HEK293 (cell line): ENCODE data around the gene BCL2L11.

Experiments
- CTCF ChIA-PET: fragments of 350-600 bp; formaldehyde crosslinking; extraction: SDS; loops from one replicate; lab custom pipeline; 2021; ENCODE audit warnings: antibody characterized with exemption; lab: Yijun Ruan, JAX
- POLR2A ChIA-PET: fragments of 300-600 bp; formaldehyde crosslinking; extraction: SDS; loops from one replicate; lab custom pipeline; 2020; ENCODE audit warnings: antibody characterized with exemption, inconsistent platforms; lab: Yijun Ruan, JAX
- H3K27ac ChIP-seq: fragments of 200-500 bp; sonication (Bioruptor generic); 2 replicates; pipeline ENCODE4 v1.5.1; 2014; ENCODE audit warnings: low read depth, low read length, control low read depth, inconsistent platforms; ENCODE audit errors: extremely low read depth
- H3K36me3 ChIP-seq, 2 experiments: fragments of 200-500 bp in 1 of 2; sonication (Bioruptor generic) in 1 of 2; 1 replicate in 1 of 2; 2 replicates in 1 of 2; pipeline ENCODE4 v1.5.1; 2014 to 2017; ENCODE audit warnings: inconsistent platforms in 2 of 2, low read length in 2 of 2; ENCODE audit not compliant: control insufficient read depth in 2 of 2, insufficient read depth in 1 of 2
- H3K4me1 ChIP-seq: fragments of 200-500 bp; sonication (Bioruptor generic); 2 replicates; pipeline ENCODE4 v1.5.1; 2014; ENCODE audit warnings: mild to moderate bottlenecking, low read length, inconsistent platforms; ENCODE audit not compliant: control insufficient read depth, insufficient read depth
- H3K4me3 ChIP-seq: 2 replicates; pipeline ENCODE4 v1.5.1; 2011; ENCODE audit warnings: low read depth, mild to moderate bottlenecking, control low read depth, low read length, moderate library complexity
- H3K9me3 ChIP-seq: fragments of 200-500 bp; sonication (Bioruptor generic); 2 replicates; pipeline ENCODE4 v1.5.1; 2014; ENCODE audit warnings: low read depth, low read length, inconsistent platforms; ENCODE audit not compliant: control insufficient read depth, insufficient read depth
- GLI2 ChIP-seq: fragments of 450-650 bp; formaldehyde crosslinking; IDR thresholded peaks from 2 replicates; pipeline ENCODE4; 2017; ENCODE audit warnings: missing biosample characterization, missing genetic modification characterization, low read depth, borderline replicate concordance
- KLF1 ChIP-seq: fragments of 450-650 bp; formaldehyde crosslinking; IDR thresholded peaks from 2 replicates; pipeline ENCODE4 v1.5.1; 2016; ENCODE audit warnings: missing biosample characterization, missing genetic modification characterization
- YY2 ChIP-seq: fragments of 450-650 bp; formaldehyde crosslinking; IDR thresholded peaks from 2 replicates; pipeline ENCODE4 v1.5.1; 2016; ENCODE audit warnings: missing biosample characterization, missing genetic modification characterization
- ZBTB20 ChIP-seq: fragments of 450-650 bp; formaldehyde crosslinking; IDR thresholded peaks from 2 replicates; pipeline ENCODE4 v1.5.1; 2016; ENCODE audit warnings: missing biosample characterization, missing genetic modification characterization
- ZNF146 ChIP-seq: fragments of 450-650 bp; formaldehyde crosslinking; IDR thresholded peaks from 2 replicates; pipeline ENCODE4 v1.5.1; 2016; ENCODE audit warnings: missing biosample characterization, missing genetic modification characterization
- ZNF16 ChIP-seq: fragments of 450-650 bp; formaldehyde crosslinking; IDR thresholded peaks from 2 replicates; pipeline ENCODE4 v1.5.1; 2016; ENCODE audit warnings: low read depth, missing biosample characterization, missing genetic modification characterization
- ZNF2 ChIP-seq: fragments of 450-650 bp; formaldehyde crosslinking; IDR thresholded peaks from 2 replicates; pipeline ENCODE4 v1.5.1; 2016; ENCODE audit warnings: missing biosample characterization, missing genetic modification characterization
- ZNF221 ChIP-seq: fragments of 450-650 bp; formaldehyde crosslinking; IDR thresholded peaks from 2 replicates; pipeline ENCODE4 v1.5.1; 2017; ENCODE audit warnings: missing biosample characterization, missing genetic modification characterization, borderline replicate concordance
- ZNF23 ChIP-seq: fragments of 450-650 bp; formaldehyde crosslinking; IDR thresholded peaks from 2 replicates; pipeline ENCODE4 v1.5.1; 2016; ENCODE audit warnings: missing biosample characterization, missing genetic modification characterization, borderline replicate concordance
- ZNF239 ChIP-seq: fragments of 450-650 bp; formaldehyde crosslinking; IDR thresholded peaks from 2 replicates; pipeline ENCODE4 v1.5.1; 2016; ENCODE audit warnings: missing biosample characterization, missing genetic modification characterization
- ZNF350 ChIP-seq: fragments of 450-650 bp; formaldehyde crosslinking; IDR thresholded peaks from 2 replicates; pipeline ENCODE4 v1.5.0; 2017; ENCODE audit warnings: missing biosample characterization, mild to moderate bottlenecking, missing genetic modification characterization
- ZNF529 ChIP-seq: fragments of 450-650 bp; formaldehyde crosslinking; IDR thresholded peaks from 2 replicates; pipeline ENCODE4 v1.5.1; 2017; ENCODE audit warnings: missing genetic modification characterization, missing biosample characterization; ENCODE audit not compliant: insufficient replicate concordance
- ZNF600 ChIP-seq: fragments of 450-650 bp; formaldehyde crosslinking; IDR thresholded peaks from 2 replicates; pipeline ENCODE4 v1.5.1; 2016; ENCODE audit warnings: missing biosample characterization, missing genetic modification characterization
- ZNF660 ChIP-seq: fragments of 450-650 bp; IDR thresholded peaks from 2 replicates; pipeline ENCODE4 v1.5.1; 2018; ENCODE audit warnings: missing biosample characterization, mild to moderate bottlenecking, missing genetic modification characterization
- ZNF664 ChIP-seq: fragments of 450-650 bp; formaldehyde crosslinking; IDR thresholded peaks from 2 replicates; pipeline ENCODE4 v1.5.1; 2016; ENCODE audit warnings: missing biosample characterization, missing genetic modification characterization
- ZXDB ChIP-seq: fragments of 450-650 bp; formaldehyde crosslinking; IDR thresholded peaks from 2 replicates; pipeline ENCODE4 v1.5.1; 2016; ENCODE audit warnings: missing biosample characterization, missing genetic modification characterization
- TF ChIP-seq, protein P1 (sequence below): fragments of 450-650 bp; formaldehyde crosslinking; IDR thresholded peaks from 2 replicates; pipeline ENCODE4 v1.5.1; 2016; ENCODE audit warnings: missing biosample characterization, missing genetic modification characterization
- TF ChIP-seq, protein P2 (sequence below): sonication (generic); formaldehyde crosslinking; IDR thresholded peaks from 2 replicates; pipeline ENCODE4 v1.8.1; 2022; ENCODE audit warnings: mild to moderate bottlenecking, moderate library complexity, missing genetic modification reagents
- TF ChIP-seq, protein P3 (sequence below): fragments of 450-650 bp; formaldehyde crosslinking; IDR thresholded peaks from 2 replicates; pipeline ENCODE4 v1.5.1; 2017; ENCODE audit warnings: missing biosample characterization, missing genetic modification characterization
- TF ChIP-seq, protein P4 (sequence below): fragments of 450-650 bp; formaldehyde crosslinking; IDR thresholded peaks from 2 replicates; pipeline ENCODE4 v1.5.0; 2017; ENCODE audit warnings: missing biosample characterization, missing genetic modification characterization, borderline replicate concordance
- TF ChIP-seq, protein P5 (sequence below): fragments of 450-650 bp; formaldehyde crosslinking; IDR thresholded peaks from 2 replicates; pipeline ENCODE4 v1.5.1; 2016; ENCODE audit warnings: missing biosample characterization, missing genetic modification characterization

The BCL2L11 gene

DNA sequence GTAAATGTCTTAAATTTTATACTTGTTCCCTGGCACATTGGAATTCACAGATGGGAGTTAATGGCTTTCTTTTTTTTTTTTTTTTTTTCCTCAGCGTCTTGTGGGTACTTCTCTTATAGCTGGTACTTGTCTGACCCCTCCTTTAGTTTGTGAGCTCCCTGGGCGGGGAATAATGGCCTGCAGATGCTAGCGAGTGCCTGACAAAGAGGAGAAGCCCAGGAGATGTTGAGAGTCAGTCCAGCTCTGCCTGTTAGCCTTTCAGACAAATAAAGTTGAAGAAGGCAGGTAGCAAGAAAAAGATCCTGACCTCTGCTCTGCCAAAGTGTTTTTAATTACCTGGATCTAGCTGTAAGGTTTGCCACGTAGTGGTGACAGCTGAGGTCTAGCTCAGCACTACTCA, 6.6 kb downstream of the BCL2L11 start:
- Histone ChIP-seq H3K27ac (no peak overlapping the region), H3K9me3 (no peaks in the 10 kb centered on the region), H3K4me1 (peaks cover 20% of the 10 kb centered on the region; the same call in 1 of the 2 replicates), H3K36me3 (peaks cover 59 to 80% of the 10 kb centered on the region in 2 experiments), H3K4me3 (no peak overlapping the region)
- CTCF ChIA-PET, result interaction anchor here (0.5 to 1.2 kb wide), 2 partner anchors 23 to 315 kb away, joined by 3 read pairs; no protein-coding TSS in a partner anchor
- peak; percentile 40; the same call in 1 of the 2 replicates for TF ChIP-seq ZBTB20 (tag by site-specific recombination)
- no peak for TF ChIP-seq ZNF23 (tag by site-specific recombination)
- TF ChIP-seq, protein P1, sequence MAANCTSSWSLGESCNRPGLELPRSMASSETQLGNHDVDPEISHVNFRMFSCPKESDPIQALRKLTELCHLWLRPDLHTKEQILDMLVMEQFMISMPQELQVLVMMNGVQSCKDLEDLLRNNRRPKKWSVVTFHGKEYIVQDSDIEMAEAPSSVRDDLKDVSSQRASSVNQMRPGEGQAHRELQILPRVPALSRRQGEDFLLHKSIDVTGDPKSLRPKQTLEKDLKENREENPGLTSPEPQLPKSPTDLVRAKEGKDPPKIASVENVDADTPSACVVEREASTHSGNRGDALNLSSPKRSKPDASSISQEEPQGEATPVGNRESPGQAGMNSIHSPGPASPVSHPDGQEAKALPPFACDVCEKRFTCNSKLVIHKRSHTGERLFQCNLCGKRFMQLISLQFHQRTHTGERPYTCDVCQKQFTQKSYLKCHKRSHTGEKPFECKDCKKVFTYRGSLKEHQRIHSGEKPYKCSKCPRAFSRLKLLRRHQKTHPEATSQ, result no peak
- TF ChIP-seq, all 188 proteins: peak for 1
- POLR2A ChIA-PET, result interaction anchor here (0.6 kb wide), 1 partner anchor 145 kb away, joined by 9 read pairs; no protein-coding TSS in a partner anchor

DNA sequence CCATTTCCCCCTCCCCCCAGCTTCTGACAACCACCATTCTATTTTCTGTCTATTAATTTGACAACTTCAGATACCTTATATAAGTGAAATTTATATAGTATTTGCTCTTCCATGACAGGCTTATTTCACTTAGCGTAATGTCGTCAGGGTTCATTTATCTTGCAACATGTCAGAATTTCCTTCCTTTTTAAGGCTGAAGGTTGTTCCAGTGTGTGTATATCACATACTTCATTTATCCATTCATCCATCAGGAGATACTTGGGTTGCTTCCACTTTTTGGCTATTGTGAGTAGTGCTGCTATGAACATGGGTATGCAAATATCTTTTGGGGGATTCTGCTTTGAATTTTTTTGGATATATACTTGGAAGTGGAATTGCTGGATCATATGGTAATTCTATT, 7.4 kb downstream of the BCL2L11 start:
- H3K27ac ChIP-seq, result no peak overlapping the region
- H3K4me3 ChIP-seq, result no peak overlapping the region
- TF ChIP-seq ZNF16 (tag by site-specific recombination) (no peak), GLI2 (no peak), ZNF221 (no peak), ZXDB (no peak), KLF1 (tag by site-specific recombination) (no peak), YY2 (no peak), ZNF664 (tag by site-specific recombination) (no peak), ZNF239 (no peak), ZNF600 (tag by site-specific recombination) (no peak), ZNF529 (tag by site-specific recombination) (no peak), ZNF350 (tag by site-specific recombination) (no peak), ZNF146 (no peak), ZNF2 (tag by site-specific recombination) (no peak), ZNF660 (tag by site-specific recombination) (no peak)
- TF ChIP-seq, protein P2, sequence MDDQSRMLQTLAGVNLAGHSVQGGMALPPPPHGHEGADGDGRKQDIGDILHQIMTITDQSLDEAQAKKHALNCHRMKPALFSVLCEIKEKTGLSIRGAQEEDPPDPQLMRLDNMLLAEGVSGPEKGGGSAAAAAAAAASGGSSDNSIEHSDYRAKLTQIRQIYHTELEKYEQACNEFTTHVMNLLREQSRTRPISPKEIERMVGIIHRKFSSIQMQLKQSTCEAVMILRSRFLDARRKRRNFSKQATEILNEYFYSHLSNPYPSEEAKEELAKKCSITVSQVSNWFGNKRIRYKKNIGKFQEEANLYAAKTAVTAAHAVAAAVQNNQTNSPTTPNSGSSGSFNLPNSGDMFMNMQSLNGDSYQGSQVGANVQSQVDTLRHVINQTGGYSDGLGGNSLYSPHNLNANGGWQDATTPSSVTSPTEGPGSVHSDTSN (CRISPR knock-in tag), result no peak
- TF ChIP-seq, protein P3, sequence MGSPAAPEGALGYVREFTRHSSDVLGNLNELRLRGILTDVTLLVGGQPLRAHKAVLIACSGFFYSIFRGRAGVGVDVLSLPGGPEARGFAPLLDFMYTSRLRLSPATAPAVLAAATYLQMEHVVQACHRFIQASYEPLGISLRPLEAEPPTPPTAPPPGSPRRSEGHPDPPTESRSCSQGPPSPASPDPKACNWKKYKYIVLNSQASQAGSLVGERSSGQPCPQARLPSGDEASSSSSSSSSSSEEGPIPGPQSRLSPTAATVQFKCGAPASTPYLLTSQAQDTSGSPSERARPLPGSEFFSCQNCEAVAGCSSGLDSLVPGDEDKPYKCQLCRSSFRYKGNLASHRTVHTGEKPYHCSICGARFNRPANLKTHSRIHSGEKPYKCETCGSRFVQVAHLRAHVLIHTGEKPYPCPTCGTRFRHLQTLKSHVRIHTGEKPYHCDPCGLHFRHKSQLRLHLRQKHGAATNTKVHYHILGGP (tag by site-specific recombination), result no peak
- TF ChIP-seq, protein P4, sequence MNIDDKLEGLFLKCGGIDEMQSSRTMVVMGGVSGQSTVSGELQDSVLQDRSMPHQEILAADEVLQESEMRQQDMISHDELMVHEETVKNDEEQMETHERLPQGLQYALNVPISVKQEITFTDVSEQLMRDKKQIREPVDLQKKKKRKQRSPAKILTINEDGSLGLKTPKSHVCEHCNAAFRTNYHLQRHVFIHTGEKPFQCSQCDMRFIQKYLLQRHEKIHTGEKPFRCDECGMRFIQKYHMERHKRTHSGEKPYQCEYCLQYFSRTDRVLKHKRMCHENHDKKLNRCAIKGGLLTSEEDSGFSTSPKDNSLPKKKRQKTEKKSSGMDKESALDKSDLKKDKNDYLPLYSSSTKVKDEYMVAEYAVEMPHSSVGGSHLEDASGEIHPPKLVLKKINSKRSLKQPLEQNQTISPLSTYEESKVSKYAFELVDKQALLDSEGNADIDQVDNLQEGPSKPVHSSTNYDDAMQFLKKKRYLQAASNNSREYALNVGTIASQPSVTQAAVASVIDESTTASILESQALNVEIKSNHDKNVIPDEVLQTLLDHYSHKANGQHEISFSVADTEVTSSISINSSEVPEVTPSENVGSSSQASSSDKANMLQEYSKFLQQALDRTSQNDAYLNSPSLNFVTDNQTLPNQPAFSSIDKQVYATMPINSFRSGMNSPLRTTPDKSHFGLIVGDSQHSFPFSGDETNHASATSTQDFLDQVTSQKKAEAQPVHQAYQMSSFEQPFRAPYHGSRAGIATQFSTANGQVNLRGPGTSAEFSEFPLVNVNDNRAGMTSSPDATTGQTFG (tag by site-specific recombination), result no peak
- TF ChIP-seq, protein P5, sequence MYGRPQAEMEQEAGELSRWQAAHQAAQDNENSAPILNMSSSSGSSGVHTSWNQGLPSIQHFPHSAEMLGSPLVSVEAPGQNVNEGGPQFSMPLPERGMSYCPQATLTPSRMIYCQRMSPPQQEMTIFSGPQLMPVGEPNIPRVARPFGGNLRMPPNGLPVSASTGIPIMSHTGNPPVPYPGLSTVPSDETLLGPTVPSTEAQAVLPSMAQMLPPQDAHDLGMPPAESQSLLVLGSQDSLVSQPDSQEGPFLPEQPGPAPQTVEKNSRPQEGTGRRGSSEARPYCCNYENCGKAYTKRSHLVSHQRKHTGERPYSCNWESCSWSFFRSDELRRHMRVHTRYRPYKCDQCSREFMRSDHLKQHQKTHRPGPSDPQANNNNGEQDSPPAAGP (tag by site-specific recombination), result no peak
- peaks cover 64 to 86% of the 10 kb centered on the region in 2 experiments for H3K36me3 ChIP-seq
- ChIA-PET POLR2A (no interaction called here), CTCF (no interaction called here)
- H3K9me3 ChIP-seq, result no peaks in the 10 kb centered on the region
- H3K4me1 ChIP-seq, result peaks cover 27% of the 10 kb centered on the region
